WTC11 (cell line): ENCODE measurements around the gene KLHDC2. TPM values are rescaled to one million over a fixed set of nuclear protein-coding genes. Genes with fewer than 3 reads are reported as not detected.

Experiments used
- ATAC-seq: fragments of 200-7000 bp; cut with Tn5 transposase; 2 replicates; pipeline ENCODE4 v1.10.0; 2021; ENCODE audit warnings: mild to moderate bottlenecking, moderate library complexity
- CTCF ChIA-PET: fragments of 300-600 bp; sonication (Branson Sonifier 250); formaldehyde crosslinking; loops from one replicate; lab custom pipeline; 2021; ENCODE audit warnings: antibody characterized with exemption; lab: Charles Lee
- POLR2A ChIA-PET: fragments of 350-600 bp; sonication (Branson Sonifier 250); formaldehyde crosslinking; loops from one replicate; lab custom pipeline; 2021; ENCODE audit warnings: antibody characterized with exemption; lab: Charles Lee
- DNase-seq: peaks from one replicate; pipeline ENCODE4 v3.0.0; 2021; ENCODE audit warnings: low spot score
- H3K27ac Mint-ChIP-seq: 2 replicates; pipeline ENCODE4 v1.8.0; 2021; ENCODE audit warnings: mixed read lengths
- H3K27me3 Mint-ChIP-seq: 2 replicates; pipeline ENCODE4 v1.8.0; 2021; ENCODE audit warnings: low read depth, mild to moderate bottlenecking, moderate library complexity, mixed read lengths
- H3K36me3 Mint-ChIP-seq: 2 replicates; pipeline ENCODE4 v1.8.0; 2021; ENCODE audit warnings: mixed read lengths
- H3K4me1 Mint-ChIP-seq: 2 replicates; pipeline ENCODE4 v1.8.0; 2022; ENCODE audit warnings: mixed read lengths
- H3K4me3 Mint-ChIP-seq: 2 replicates; pipeline ENCODE4 v1.8.0; 2021; ENCODE audit warnings: mild to moderate bottlenecking, moderate library complexity, mixed read lengths
- H3K9me3 Mint-ChIP-seq: 2 replicates; pipeline ENCODE4 v1.8.0; 2021; ENCODE audit warnings: mixed read lengths
- AR ChIP-seq: fragments of 250-450 bp; sonication (Bioruptor Pico); IDR thresholded peaks from 2 replicates; pipeline ENCODE4 v1.9.0; 2021; ENCODE audit warnings: mild to moderate bottlenecking
- ATF1 ChIP-seq: sonication (generic); formaldehyde crosslinking; IDR thresholded peaks from 2 replicates; pipeline ENCODE4 v1.8.1; 2023; ENCODE audit warnings: mild to moderate bottlenecking, moderate library complexity, missing genetic modification reagents
- ATF3 ChIP-seq: sonication (generic); formaldehyde crosslinking; conservative IDR thresholded peaks from 2 replicates; pipeline ENCODE4 v1.8.1; 2022; ENCODE audit warnings: mild to moderate bottlenecking, missing genetic modification reagents
- CDX4 ChIP-seq: fragments of 250-450 bp; sonication (Bioruptor Pico); IDR thresholded peaks from 2 replicates; pipeline ENCODE4 v1.9.0; 2021; ENCODE audit warnings: moderate library complexity, mild to moderate bottlenecking, inconsistent platforms, borderline replicate concordance
- CREM ChIP-seq: sonication (generic); formaldehyde crosslinking; IDR thresholded peaks from 2 replicates; pipeline ENCODE4 v1.8.1; 2022; ENCODE audit warnings: mild to moderate bottlenecking, missing genetic modification reagents, moderate library complexity
- ELF4 ChIP-seq: sonication (generic); formaldehyde crosslinking; IDR thresholded peaks from 2 replicates; pipeline ENCODE4 v1.8.1; 2022; ENCODE audit warnings: low read depth, mild to moderate bottlenecking, moderate library complexity, missing genetic modification reagents
- FOXP1 ChIP-seq: sonication (generic); formaldehyde crosslinking; IDR thresholded peaks from 2 replicates; pipeline ENCODE4 v1.8.0; 2022; ENCODE audit warnings: missing genetic modification reagents, mild to moderate bottlenecking, moderate library complexity, borderline replicate concordance
- GTF2I ChIP-seq: fragments of 250-450 bp; sonication (Bioruptor Pico); conservative IDR thresholded peaks from 2 replicates; pipeline ENCODE4 v1.4.0; 2021; ENCODE audit warnings: mild to moderate bottlenecking
- JUN ChIP-seq: sonication (generic); formaldehyde crosslinking; IDR thresholded peaks from 2 replicates; pipeline ENCODE4 v1.8.0; 2023; ENCODE audit warnings: mild to moderate bottlenecking, missing genetic modification reagents
- MYBL2 ChIP-seq: sonication (generic); formaldehyde crosslinking; IDR thresholded peaks from 2 replicates; pipeline ENCODE4 v1.8.1; 2023; ENCODE audit warnings: mild to moderate bottlenecking, moderate library complexity, missing genetic modification reagents
- NFE2L1 ChIP-seq: sonication (generic); formaldehyde crosslinking; IDR thresholded peaks from 2 replicates; pipeline ENCODE4 v1.8.1; 2023; ENCODE audit warnings: missing genetic modification reagents
- NR2C2 ChIP-seq: sonication (generic); formaldehyde crosslinking; IDR thresholded peaks from 2 replicates; pipeline ENCODE4 v1.8.0; 2022; ENCODE audit warnings: mild to moderate bottlenecking, missing genetic modification reagents
- TEAD1 ChIP-seq: sonication (generic); formaldehyde crosslinking; IDR thresholded peaks from 2 replicates; pipeline ENCODE4 v1.8.0; 2022; ENCODE audit warnings: mild to moderate bottlenecking, missing genetic modification reagents
- TP53 ChIP-seq: sonication (generic); formaldehyde crosslinking; IDR thresholded peaks from 2 replicates; pipeline ENCODE4 v1.8.1; 2023; ENCODE audit warnings: mild to moderate bottlenecking, missing genetic modification reagents
- ZBTB21 ChIP-seq: sonication (generic); formaldehyde crosslinking; IDR thresholded peaks from 2 replicates; pipeline ENCODE4 v1.8.1; 2023; ENCODE audit warnings: mild to moderate bottlenecking, missing genetic modification reagents, borderline replicate concordance
- ZNF121 ChIP-seq: sonication (generic); formaldehyde crosslinking; IDR thresholded peaks from 2 replicates; pipeline ENCODE4 v1.8.0; 2023; ENCODE audit warnings: missing genetic modification reagents
- ZNF138 ChIP-seq: sonication (generic); formaldehyde crosslinking; conservative IDR thresholded peaks from 2 replicates; pipeline ENCODE4 v1.8.1; 2022; ENCODE audit warnings: mild to moderate bottlenecking, moderate library complexity, missing genetic modification reagents
- ZNF416 ChIP-seq: fragments of 250-450 bp; sonication (Bioruptor Pico); IDR thresholded peaks from 2 replicates; pipeline ENCODE4 v1.9.0; 2021; ENCODE audit warnings: mild to moderate bottlenecking, inconsistent platforms
- total RNA-seq: library from RNA; stranded (reverse); gene quantifications from 3 replicates; pipeline ENCODE4 v1.2.3, GENCODE V29; 2021
- TF ChIP-seq, protein P1 (sequence below): fragments of 250-450 bp; sonication (Bioruptor Pico); conservative IDR thresholded peaks from 2 replicates; pipeline ENCODE4 v1.9.0; 2021; ENCODE audit warnings: mild to moderate bottlenecking
- TF ChIP-seq, protein P2 (sequence below): sonication (generic); formaldehyde crosslinking; IDR thresholded peaks from 2 replicates; pipeline ENCODE4 v1.8.1; 2023; ENCODE audit warnings: mild to moderate bottlenecking, moderate library complexity, missing genetic modification reagents
- TF ChIP-seq, protein P3 (sequence below): sonication (generic); formaldehyde crosslinking; IDR thresholded peaks from 2 replicates; pipeline ENCODE4 v1.8.0; 2022; ENCODE audit warnings: mild to moderate bottlenecking, missing genetic modification reagents
- TF ChIP-seq, protein P4 (sequence below): sonication (generic); formaldehyde crosslinking; IDR thresholded peaks from 2 replicates; pipeline ENCODE4 v1.8.0; 2023; ENCODE audit warnings: missing genetic modification reagents

Gene KLHDC2
- total RNA-seq, 1 experiment from 2014 or later: 47.6 TPM

- TF ChIP-seq AR (no peak), MYBL2 (CRISPR knock-in tag) (no peak), GTF2I (CRISPR knock-in tag) (no peak)
- TF ChIP-seq, all 79 proteins: peak for 0
Observed at GRCh38 chr14:49816844-49817243, 48.9 kb downstream of the KLHDC2 start (continued).

DNA sequence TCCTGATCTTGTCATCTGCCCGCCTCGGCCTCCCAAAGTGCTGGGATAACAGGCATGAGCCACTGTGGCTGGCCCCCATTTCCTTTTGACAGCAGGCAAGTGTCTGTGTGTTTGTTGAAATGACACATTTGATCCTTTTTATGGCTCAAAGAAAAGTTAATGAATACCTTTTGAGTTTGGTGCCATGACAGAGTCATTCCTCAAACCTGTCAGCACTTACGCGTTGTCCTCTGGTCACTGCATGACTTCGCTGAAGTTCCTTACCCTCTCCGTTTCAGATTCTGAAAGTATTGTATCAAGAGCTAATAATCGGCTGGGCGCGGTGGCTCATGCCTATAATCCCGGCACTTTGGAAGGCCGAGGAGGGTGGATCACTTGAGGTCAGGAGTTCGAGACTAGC, 52.2 kb downstream of the KLHDC2 start:
- no peaks in the 10 kb centered on the region for H3K27me3 Mint-ChIP-seq
- POLR2A ChIA-PET: no interaction called here
- ATAC-seq (no peak), DNase-seq (no peak)
- H3K27ac Mint-ChIP-seq: no peak overlapping the region
- H3K4me3 Mint-ChIP-seq: no peak overlapping the region
- TF ChIP-seq, protein P1, sequence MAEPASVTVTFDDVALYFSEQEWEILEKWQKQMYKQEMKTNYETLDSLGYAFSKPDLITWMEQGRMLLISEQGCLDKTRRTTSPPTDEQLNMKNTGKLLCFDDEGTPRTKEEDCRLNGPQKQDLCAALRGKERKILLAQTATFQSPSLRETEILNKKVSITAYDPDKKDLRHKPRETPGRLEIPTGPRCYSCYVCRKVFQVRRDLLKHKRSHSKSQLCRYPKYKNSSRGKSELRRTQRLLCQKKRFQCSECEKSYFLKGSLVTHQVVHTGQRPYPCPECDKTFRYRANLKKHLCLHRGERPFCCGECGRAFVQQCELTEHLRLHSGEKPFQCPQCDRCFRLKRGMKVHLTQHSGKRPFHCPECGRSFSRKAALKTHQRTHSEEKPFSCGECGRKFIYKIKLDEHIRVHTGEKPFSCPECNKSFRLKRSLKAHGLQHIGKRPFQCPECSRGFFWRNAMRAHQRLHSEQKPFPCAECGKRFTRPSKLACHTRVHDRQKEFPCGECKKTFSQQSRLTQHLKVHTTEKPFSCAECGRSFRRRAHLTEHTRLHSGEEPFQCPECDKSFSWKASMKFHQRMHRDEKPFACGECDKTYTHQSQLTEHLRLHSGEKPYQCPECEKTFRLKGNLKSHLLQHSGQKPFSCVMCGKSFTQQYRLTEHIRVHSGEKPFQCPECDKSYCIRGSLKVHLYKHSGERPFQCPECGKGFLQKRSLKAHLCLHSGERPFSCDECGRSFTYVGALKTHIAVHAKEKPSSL (CRISPR knock-in tag): no peak
- no peak for TF ChIP-seq ZBTB21 (CRISPR knock-in tag)
- TF ChIP-seq ZNF121 (CRISPR knock-in tag): no peak
- no peak for TF ChIP-seq ATF3
- TF ChIP-seq GTF2I (CRISPR knock-in tag): no peak
- no peak for TF ChIP-seq CREM (CRISPR knock-in tag)
- no peak for TF ChIP-seq ZNF416
- TF ChIP-seq FOXP1 (CRISPR knock-in tag): no peak
- TF ChIP-seq, protein P2, sequence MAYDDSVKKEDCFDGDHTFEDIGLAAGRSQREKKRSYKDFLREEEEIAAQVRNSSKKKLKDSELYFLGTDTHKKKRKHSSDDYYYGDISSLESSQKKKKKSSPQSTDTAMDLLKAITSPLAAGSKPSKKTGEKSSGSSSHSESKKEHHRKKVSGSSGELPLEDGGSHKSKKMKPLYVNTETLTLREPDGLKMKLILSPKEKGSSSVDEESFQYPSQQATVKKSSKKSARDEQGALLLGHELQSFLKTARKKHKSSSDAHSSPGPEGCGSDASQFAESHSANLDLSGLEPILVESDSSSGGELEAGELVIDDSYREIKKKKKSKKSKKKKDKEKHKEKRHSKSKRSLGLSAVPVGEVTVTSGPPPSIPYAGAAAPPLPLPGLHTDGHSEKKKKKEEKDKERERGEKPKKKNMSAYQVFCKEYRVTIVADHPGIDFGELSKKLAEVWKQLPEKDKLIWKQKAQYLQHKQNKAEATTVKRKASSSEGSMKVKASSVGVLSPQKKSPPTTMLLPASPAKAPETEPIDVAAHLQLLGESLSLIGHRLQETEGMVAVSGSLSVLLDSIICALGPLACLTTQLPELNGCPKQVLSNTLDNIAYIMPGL (CRISPR knock-in tag): no peak
- TF ChIP-seq ZNF138 (CRISPR knock-in tag): no peak
- TF ChIP-seq, protein P3, sequence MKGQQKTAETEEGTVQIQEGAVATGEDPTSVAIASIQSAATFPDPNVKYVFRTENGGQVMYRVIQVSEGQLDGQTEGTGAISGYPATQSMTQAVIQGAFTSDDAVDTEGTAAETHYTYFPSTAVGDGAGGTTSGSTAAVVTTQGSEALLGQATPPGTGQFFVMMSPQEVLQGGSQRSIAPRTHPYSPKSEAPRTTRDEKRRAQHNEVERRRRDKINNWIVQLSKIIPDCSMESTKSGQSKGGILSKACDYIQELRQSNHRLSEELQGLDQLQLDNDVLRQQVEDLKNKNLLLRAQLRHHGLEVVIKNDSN (CRISPR knock-in tag): no peak
- no peak for TF ChIP-seq JUN
- TF ChIP-seq TEAD1 (CRISPR knock-in tag): no peak
- TF ChIP-seq CDX4 (CRISPR knock-in tag): no peak
- TF ChIP-seq ATF1 (CRISPR knock-in tag): no peak
- no peak for TF ChIP-seq TP53 (CRISPR knock-in tag)
- TF ChIP-seq, protein P4, sequence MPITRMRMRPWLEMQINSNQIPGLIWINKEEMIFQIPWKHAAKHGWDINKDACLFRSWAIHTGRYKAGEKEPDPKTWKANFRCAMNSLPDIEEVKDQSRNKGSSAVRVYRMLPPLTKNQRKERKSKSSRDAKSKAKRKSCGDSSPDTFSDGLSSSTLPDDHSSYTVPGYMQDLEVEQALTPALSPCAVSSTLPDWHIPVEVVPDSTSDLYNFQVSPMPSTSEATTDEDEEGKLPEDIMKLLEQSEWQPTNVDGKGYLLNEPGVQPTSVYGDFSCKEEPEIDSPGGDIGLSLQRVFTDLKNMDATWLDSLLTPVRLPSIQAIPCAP (CRISPR knock-in tag): no peak
- TF ChIP-seq NFE2L1 (CRISPR knock-in tag): no peak
- TF ChIP-seq ELF4: no peak
- no peak for TF ChIP-seq NR2C2 (CRISPR knock-in tag)
- H3K4me1 Mint-ChIP-seq: no peaks in the 10 kb centered on the region
- H3K9me3 Mint-ChIP-seq: peaks cover 15% of the 10 kb centered on the region
- peaks cover 72% of the 10 kb centered on the region for H3K36me3 Mint-ChIP-seq
- CTCF ChIA-PET: no interaction called here
